Medulla oblongata (tissue), 1 donor: Measurements from ENCODE around the gene PMFBP1.

Source experiments
- DNase-seq: peaks from one replicate; pipeline ENCODE4 v3.0.0-alpha.2; 2015; ENCODE audit errors: extremely low spot score

The PMFBP1 gene, protein sequence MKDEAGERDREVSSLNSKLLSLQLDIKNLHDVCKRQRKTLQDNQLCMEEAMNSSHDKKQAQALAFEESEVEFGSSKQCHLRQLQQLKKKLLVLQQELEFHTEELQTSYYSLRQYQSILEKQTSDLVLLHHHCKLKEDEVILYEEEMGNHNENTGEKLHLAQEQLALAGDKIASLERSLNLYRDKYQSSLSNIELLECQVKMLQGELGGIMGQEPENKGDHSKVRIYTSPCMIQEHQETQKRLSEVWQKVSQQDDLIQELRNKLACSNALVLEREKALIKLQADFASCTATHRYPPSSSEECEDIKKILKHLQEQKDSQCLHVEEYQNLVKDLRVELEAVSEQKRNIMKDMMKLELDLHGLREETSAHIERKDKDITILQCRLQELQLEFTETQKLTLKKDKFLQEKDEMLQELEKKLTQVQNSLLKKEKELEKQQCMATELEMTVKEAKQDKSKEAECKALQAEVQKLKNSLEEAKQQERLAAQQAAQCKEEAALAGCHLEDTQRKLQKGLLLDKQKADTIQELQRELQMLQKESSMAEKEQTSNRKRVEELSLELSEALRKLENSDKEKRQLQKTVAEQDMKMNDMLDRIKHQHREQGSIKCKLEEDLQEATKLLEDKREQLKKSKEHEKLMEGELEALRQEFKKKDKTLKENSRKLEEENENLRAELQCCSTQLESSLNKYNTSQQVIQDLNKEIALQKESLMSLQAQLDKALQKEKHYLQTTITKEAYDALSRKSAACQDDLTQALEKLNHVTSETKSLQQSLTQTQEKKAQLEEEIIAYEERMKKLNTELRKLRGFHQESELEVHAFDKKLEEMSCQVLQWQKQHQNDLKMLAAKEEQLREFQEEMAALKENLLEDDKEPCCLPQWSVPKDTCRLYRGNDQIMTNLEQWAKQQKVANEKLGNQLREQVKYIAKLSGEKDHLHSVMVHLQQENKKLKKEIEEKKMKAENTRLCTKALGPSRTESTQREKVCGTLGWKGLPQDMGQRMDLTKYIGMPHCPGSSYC

DNA sequence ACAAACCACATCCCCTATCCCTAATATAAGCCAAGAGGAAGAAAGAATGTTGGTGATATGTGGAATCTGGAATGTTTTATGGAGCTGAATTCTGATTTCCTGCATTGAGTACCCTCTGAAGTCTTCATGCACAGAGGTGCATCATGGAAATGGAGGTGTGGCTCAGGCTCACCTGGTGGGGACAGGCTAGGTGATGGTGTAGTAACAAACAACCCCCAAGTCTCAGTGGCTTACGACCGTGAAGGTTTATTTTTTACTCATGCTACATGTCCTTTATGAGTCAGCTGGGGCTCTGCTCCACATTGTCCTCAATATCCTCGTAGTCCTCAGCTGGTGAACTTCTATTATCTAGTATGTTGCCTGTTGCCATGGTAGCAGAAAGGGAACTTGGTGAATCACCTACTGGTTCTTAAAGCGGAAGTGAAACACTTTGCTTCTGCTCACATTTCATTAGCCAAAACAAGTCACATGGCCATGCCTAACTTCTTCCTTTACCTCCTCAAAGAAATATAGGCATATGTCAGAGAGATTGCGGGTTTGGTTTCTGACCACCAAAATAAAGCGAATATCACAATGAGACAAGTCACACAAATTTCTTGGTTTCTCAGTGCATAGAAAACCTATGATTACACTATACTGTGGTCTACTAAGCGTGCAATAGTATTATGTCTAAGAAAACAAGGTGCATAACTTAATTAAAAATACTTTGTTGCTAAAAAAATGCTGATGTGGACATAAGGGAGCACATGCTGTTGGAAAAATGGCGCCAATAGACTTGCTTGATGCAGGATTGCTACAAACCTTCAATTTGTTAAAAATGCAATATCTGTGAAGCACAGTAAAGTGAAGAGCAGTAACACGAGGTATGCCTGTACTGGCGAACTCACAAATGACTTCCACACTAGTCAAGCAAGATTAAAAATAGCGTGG, at the start of gene PMFBP1:
Gene PMFBP1, minus strand, starts transcription at position 51 of the 930 bp plus-strand sequence. CDS start 947 bp downstream, outside the sequence.
- DNase-seq = peak; percentile 89

DNA sequence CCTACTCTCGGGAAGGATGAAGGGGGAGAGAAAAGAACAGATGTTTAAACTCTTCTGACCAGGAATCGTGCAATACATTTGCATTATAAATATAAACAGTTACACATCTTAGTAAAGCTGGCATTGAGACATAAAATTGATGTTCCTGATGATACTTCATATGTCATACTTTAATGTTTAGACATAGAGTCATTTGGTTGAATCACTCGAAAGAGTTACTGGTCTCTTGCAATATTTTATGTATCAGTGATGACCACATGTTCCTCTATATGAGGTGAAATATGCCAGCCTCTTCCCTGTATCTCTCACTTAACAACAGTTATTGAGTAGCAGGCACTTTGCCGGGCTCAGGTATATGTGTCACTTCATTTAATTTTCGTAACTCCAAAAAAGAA, 49.7 kb upstream of the PMFBP1 start:
- no peak for DNase-seq

- DNase-seq = no peak
These were observed 49.1 kb upstream of the PMFBP1 start for GRCh38 chr16:72220875-72221629.

DNA sequence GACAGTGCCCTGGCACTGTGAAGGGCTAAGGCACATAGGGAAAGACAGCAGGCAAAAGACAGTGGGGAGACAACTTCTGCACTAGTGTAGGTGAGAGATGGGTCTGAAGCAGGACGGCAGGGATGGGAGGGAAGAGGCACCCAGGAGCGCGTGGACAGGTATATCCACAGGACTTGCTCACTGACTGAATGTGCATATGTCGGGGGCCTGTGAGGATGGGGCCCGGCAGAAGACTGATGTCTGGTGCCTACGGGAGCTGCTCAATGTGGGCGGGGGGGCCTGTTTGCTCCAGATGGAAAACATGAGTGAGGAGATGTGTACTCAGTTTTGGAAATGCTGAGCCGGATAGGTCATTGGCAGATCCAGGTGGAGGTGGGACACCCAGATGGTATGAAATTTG, 47.3 kb upstream of the PMFBP1 start:
- DNase-seq = no peak

DNA sequence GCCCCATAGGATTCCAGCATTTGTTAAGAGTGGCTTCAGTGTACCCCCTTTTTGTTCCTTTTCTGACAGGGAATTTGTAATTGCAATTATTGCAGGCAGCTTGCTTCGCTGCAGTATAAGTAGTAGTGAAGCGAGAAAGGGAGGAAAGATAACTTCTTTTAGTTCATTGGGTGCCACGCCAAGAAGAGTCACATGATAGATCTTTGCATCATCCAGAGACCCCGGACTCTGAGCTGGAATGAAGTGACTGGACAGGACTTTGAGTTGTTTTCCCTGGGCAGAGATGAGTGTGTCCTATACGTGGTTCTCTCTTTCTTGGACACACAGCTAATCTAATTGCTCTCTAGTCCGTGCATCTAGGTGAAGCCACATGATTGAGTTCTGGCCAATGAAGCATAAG, 44.8 kb upstream of the PMFBP1 start:
- DNase-seq = no peak

- no peak for DNase-seq
These were observed 42.9 kb upstream of the PMFBP1 start for GRCh38 chr16:72214821-72215220.

- DNase-seq = no peak
These were observed 39.2 kb upstream of the PMFBP1 start for GRCh38 chr16:72211110-72211509.

DNA sequence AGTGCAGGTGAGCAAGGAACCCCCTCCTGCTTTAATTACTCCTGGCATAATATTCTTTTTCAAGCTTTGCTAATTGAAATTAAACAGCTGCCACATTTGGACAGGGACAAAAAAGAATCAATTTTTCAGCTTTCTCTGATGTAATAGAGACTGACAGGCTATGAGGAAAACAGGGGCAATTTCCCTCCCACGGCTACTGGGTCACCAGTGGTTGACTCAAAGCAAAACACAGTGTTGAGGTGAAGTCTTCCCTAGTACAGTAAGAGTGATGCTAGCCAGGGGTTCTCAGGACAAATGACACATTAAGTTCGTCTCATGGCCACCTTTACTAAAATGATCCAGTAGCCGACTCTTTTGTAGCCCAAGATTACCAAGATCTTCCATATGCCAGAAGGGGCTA, 38.6 kb upstream of the PMFBP1 start:
- no peak for DNase-seq

DNA sequence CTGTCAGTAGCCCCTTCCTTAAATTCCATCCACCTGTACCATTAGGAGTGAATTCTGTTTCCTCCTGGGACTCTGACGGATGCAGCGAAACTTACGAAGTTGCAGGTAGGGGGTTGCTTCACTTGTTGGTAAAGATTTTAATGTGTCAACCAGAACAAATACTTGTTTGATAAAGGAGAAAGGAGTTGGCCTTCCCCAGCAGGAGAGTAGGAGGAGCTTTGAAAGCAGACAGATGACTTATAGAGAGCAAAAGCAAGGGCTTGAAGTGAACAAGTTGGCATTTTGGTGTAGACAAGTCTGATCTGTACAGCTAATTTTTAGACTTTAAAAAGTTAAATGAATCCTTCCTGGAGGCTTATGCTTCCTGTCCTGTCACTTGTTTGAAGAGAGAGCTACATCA, 38.1 kb upstream of the PMFBP1 start:
- no peak for DNase-seq

GRCh38 chr16:72206299-72206698, 34.3 kb upstream of the PMFBP1 start:
- DNase-seq = no peak

- DNase-seq = peak; percentile 78
These were observed 31.4 kb upstream of the PMFBP1 start for GRCh38 chr16:72203401-72203800.

DNA sequence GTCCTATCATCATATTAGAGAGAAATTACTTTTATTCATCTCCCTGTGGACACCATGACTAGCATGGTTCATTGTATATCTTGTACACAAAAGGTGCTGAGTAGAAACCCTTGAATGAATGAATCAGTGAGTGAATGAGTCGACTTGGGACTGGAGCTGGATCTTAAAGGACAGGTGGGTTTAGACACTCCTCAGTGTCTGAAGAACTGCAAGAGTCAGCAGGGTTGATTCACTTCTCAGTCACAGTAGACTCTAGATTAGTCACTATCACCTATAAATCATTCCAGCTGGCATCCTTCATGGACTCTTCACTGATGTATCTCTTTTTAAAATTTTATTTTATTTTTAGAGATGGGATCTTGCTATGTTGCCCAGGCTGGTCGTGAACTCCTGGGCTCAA, 30.1 kb upstream of the PMFBP1 start:
- DNase-seq = no peak

GRCh38 chr16:72201387-72201786, 29.4 kb upstream of the PMFBP1 start:
- no peak for DNase-seq

DNA sequence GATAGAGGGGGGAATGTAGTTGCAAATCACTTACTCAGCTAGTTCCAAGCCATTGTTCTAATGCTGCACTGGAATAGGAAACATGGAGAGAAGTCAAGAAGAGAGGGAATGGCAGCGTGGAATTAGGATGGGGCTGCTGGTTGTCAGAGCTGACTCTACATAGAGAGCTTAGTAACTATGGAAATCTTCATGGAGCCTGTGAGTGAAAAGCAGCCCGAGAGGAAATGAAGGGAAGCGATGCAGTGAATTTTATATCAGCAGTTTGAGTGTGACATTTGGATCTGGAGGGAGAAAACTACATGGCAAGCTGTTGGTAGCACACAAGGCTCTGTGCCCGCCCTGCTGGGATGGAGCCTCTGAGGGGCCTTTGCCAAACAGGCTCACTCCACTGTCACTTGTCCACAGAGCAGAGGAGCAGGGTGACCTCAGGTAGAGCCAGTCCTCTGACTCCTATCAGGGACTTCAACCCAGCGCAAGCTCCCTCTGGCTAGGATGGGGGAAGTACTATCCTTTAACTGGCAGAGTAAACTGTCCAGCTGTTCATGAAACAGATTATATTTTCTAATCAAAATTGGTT, 27.9 kb upstream of the PMFBP1 start:
- DNase-seq = no peak

- DNase-seq = no peak
These were observed 26.8 kb upstream of the PMFBP1 start for GRCh38 chr16:72198771-72199201.

- DNase-seq = peak; percentile 69
These were observed 26.2 kb upstream of the PMFBP1 start for GRCh38 chr16:72198021-72198711.

GRCh38 chr16:72197545-72197944, 25.6 kb upstream of the PMFBP1 start:
- DNase-seq = peak; percentile 28

DNA sequence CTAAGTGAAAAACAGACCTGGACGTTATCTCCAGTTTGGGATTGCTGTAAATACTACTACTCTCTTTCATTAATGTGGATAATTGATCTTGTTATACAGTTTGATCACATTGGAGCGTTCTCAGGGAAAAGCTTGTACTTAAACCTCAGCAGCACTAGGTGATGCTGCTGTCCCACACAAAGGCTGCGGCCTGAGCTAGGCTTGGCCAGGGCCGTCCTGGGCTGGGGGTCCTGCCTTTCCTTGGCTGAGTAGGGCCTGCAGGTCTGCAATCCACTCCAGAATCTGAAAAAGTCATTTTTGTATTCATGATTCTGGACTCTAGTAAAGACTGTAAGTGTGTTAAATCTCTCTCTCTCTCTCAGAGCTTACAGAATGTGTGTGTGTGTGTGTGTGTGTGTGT, 23.7 kb upstream of the PMFBP1 start:
- DNase-seq = no peak

DNA sequence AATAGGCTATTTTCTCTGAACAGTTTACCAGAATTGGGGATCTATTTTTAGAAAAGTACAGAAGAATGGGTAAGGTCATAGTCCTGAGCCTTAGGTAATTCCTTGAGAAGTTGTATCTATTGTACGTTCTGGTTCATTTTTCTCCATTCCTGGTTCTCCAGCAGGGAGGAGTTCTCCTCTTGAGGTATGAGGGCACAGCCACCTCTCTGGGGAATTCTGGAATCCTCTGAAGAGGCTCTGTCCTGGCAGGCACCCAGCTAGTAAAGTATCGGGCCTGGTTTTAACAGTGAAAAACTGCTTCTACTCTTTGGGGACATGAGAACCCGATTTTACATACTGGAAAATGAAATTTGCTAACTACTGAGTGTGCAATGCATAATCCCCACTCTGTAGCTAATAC, 19.6 kb upstream of the PMFBP1 start:
- no peak for DNase-seq
